BE2C (cell line): ENCODE results near the gene FKBP5.

Experiments used
- DNase-seq: peaks from one replicate; pipeline ENCODE4 v3.0.0-alpha.2; 2020
- H3K27me3 ChIP-seq: fragments of 250-450 bp; sonication (Bioruptor Pico); 2 replicates; pipeline ENCODE4 v1.5.1; 2020; ENCODE audit warnings: mild to moderate bottlenecking
- H3K36me3 ChIP-seq: fragments of 250-450 bp; sonication (Bioruptor Pico); 2 replicates; pipeline ENCODE4 v1.5.1; 2020; ENCODE audit warnings: mild to moderate bottlenecking
- H3K4me1 ChIP-seq: fragments of 250-450 bp; sonication (Bioruptor Pico); 2 replicates; pipeline ENCODE4 v1.5.1; 2020
- H3K4me3 ChIP-seq: 2 replicates; pipeline ENCODE4 v1.5.1; 2011; ENCODE audit warnings: low read depth, low read length
- H3K9me3 ChIP-seq: fragments of 250-450 bp; sonication (Bioruptor Pico); 2 replicates; pipeline ENCODE4 v1.5.1; 2020
- CTCF ChIP-seq: IDR thresholded peaks from 2 replicates; pipeline ENCODE4 v1.5.1; 2012; ENCODE audit warnings: mild to moderate bottlenecking, low read depth, low read length

FKBP5 gene

DNA sequence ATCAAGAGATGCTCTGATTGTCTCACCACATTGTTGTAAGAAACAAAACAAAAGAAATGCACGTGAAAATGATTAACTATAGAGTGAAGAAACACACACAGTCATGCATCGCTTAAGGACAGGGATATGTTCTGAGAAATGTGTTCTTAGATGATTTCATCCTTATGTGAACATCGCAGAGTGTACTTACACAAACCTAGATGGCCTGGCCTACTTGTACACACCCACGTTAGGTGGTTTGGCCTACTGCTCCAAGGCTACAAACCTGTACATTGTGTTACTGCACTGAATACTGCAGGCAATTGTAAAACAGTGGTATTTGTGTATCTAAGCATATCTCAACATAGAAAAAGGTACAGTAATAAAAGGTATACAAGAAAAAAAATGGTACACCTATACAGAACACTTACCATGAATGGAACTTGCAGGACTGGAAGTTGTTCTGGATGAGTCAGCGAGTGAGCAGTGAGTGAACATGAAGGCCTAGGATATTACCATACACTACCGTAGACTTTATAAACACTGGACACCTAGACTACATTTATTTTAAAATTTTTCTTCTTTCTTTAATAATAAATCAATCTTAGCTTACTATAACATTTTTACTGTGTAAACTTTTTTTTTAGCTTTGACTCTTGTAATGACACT is 48.6 kb downstream of the FKBP5 start:
- no peak for DNase-seq
- H3K4me1 ChIP-seq = no peaks in the 10 kb centered on the region
- H3K9me3 ChIP-seq = no peaks in the 10 kb centered on the region
- H3K36me3 ChIP-seq = peaks cover 48% of the 10 kb centered on the region
- no peak overlapping the region for H3K4me3 ChIP-seq
- H3K27me3 ChIP-seq = no peaks in the 10 kb centered on the region
- TF ChIP-seq CTCF = no peak

- no peak overlapping the region for H3K4me3 ChIP-seq
- no peaks in the 10 kb centered on the region for H3K27me3 ChIP-seq
- TF ChIP-seq CTCF = no peak
- no peaks in the 10 kb centered on the region for H3K4me1 ChIP-seq
- DNase-seq = no peak
- peaks cover 55% of the 10 kb centered on the region for H3K36me3 ChIP-seq
- H3K9me3 ChIP-seq = no peaks in the 10 kb centered on the region
Observed at GRCh38 chr6:35638679-35639078, 50.0 kb downstream of the FKBP5 start.

GRCh38 chr6:35637911-35638310 is 50.8 kb downstream of the FKBP5 start:
- H3K27me3 ChIP-seq = no peaks in the 10 kb centered on the region
- no peaks in the 10 kb centered on the region for H3K4me1 ChIP-seq
- H3K9me3 ChIP-seq = no peaks in the 10 kb centered on the region
- H3K4me3 ChIP-seq = no peak overlapping the region
- DNase-seq = no peak
- TF ChIP-seq CTCF = no peak
- H3K36me3 ChIP-seq = peaks cover 55% of the 10 kb centered on the region

DNA sequence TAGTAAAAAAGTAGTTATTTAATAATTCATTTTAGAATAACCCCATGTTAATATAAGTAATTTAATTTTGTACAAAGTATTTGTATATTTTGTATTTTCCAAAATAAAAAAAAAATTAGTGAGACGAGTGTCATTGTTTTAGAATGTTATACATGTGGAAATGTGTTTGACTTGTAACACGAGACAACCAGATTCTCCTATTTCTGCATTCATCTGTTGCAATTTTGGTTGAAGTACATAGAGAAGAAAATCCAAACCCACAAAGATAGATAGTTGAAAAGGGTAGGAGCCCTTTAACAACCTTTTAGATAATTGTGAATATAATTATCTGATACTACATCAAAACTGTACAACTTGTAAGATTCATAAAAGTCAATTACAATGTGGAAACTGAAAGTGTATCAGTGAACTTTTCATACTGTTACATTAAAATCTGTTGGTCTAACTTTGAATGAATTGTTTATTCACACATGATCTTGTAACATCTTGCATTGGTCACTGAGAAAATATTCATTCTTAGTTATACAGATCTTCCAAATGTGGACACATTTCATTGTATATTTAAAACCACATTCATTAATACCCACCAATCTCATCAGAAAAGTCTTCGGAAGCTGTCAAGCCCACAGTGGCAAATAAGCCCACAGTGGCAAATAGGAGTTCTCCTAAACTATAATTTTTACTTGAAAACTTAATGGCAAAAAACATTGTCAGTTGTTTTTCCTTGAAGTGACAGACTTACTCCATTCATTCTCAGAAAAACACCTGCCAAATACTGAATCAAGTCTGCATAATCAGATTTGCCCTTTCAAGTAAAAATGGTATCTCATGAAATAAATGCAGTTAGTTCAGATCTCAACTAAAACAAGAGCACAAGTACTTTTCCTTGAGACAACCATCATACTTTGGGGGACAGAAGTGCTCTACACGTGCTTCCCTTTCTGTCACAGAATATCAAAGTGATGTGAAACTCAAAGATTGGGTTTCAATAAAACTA is 52.8 kb downstream of the FKBP5 start:
- no peaks in the 10 kb centered on the region for H3K27me3 ChIP-seq
- H3K9me3 ChIP-seq = no peaks in the 10 kb centered on the region
- no peaks in the 10 kb centered on the region for H3K4me1 ChIP-seq
- no peak for TF ChIP-seq CTCF
- DNase-seq = no peak
- no peak overlapping the region for H3K4me3 ChIP-seq
- H3K36me3 ChIP-seq = peaks cover 53% of the 10 kb centered on the region

- Histone ChIP-seq H3K4me1 (no peaks in the 10 kb centered on the region), H3K36me3 (peaks cover 46% of the 10 kb centered on the region), H3K4me3 (no peak overlapping the region), H3K27me3 (no peaks in the 10 kb centered on the region), H3K9me3 (no peaks in the 10 kb centered on the region)
- no peak for TF ChIP-seq CTCF
- DNase-seq = no peak
Observed at GRCh38 chr6:35634316-35634715, 54.4 kb downstream of the FKBP5 start.
